Mesenchymal stem cell (in vitro differentiated cells and primary cell): ENCODE measurements around the gene C22orf42.

Source experiments
- DNase-seq: peaks from one replicate; pipeline ENCODE4 v3.0.0-alpha.2; 2013
- H2AFZ ChIP-seq: one replicate; pipeline ENCODE4 v1.6.1; 2013; ENCODE audit warnings: low read depth, mild to moderate bottlenecking, control low read depth, inconsistent platforms, low read length, moderate library complexity
- H2AK5ac ChIP-seq: 2 replicates; pipeline ENCODE4 v1.6.1; 2013; ENCODE audit warnings: low read length, moderate library complexity, mild to moderate bottlenecking, inconsistent platforms; ENCODE audit not compliant: severe bottlenecking
- H2BK120ac ChIP-seq: one replicate; pipeline ENCODE4 v1.6.1; 2013; ENCODE audit warnings: low read depth, mild to moderate bottlenecking, inconsistent platforms, low read length, moderate library complexity
- H2BK12ac ChIP-seq, 2 experiments: one replicate each; pipeline ENCODE4 v1.6.1; 2013; ENCODE audit warnings: inconsistent platforms in 2 of 2, low read length in 2 of 2, mild to moderate bottlenecking in 2 of 2, moderate library complexity in 2 of 2, control low read depth in 1 of 2
- H2BK15ac ChIP-seq: one replicate; pipeline ENCODE4 v1.6.1; 2013; ENCODE audit warnings: mild to moderate bottlenecking, low read depth, inconsistent platforms; ENCODE audit not compliant: poor library complexity, severe bottlenecking
- H2BK5ac ChIP-seq: 2 replicates; pipeline ENCODE4 v1.6.1; 2013; ENCODE audit warnings: low read depth, mild to moderate bottlenecking, low read length, control low read depth, inconsistent platforms; ENCODE audit not compliant: poor library complexity, severe bottlenecking
- H3K14ac ChIP-seq, 2 experiments: one replicate each; pipeline ENCODE4 v1.6.1; 2013; ENCODE audit warnings: inconsistent platforms in 2 of 2, low read length in 2 of 2, control low read depth in 1 of 2, mild to moderate bottlenecking in 1 of 2, moderate library complexity in 1 of 2
- H3K18ac ChIP-seq, 2 experiments: one replicate each; pipeline ENCODE4 v1.6.1; 2013; ENCODE audit warnings: inconsistent platforms in 2 of 2, low read length in 2 of 2, control low read depth in 1 of 2, low read depth in 1 of 2, mild to moderate bottlenecking in 1 of 2
- H3K23ac ChIP-seq, 2 experiments: one replicate each; pipeline ENCODE4 v1.6.1; 2013; ENCODE audit warnings: inconsistent platforms in 2 of 2, low read length in 2 of 2, mild to moderate bottlenecking in 2 of 2, moderate library complexity in 2 of 2, control low read depth in 1 of 2
- H3K27ac ChIP-seq: 2 replicates; pipeline ENCODE4 v1.5.1; 2013; ENCODE audit warnings: mild to moderate bottlenecking, moderate library complexity, low read length, control low read depth, inconsistent platforms; ENCODE audit not compliant: poor library complexity, severe bottlenecking
- H3K27me3 ChIP-seq, 2 experiments: 2 replicates each; pipeline versions ENCODE4 v1.6.1 to v1.7.0; 2013; ENCODE audit warnings: low read length in 2 of 2, mild to moderate bottlenecking in 2 of 2, moderate library complexity in 2 of 2, control low read depth in 1 of 2, inconsistent platforms in 1 of 2; ENCODE audit not compliant: control insufficient read depth in 1 of 2, insufficient read depth in 1 of 2
- H3K36me3 ChIP-seq, 2 experiments: 2 replicates each; pipeline versions ENCODE4 v1.6.1 to v1.7.0; 2013; ENCODE audit warnings: low read length in 2 of 2, control low read depth in 1 of 2, inconsistent platforms in 1 of 2, low read depth in 1 of 2, mild to moderate bottlenecking in 1 of 2; ENCODE audit not compliant: insufficient read depth in 2 of 2, control insufficient read depth in 1 of 2
- H3K4ac ChIP-seq, 2 experiments: one replicate each; pipeline ENCODE4 v1.6.1; 2013; ENCODE audit warnings: inconsistent platforms in 2 of 2, low read length in 2 of 2, mild to moderate bottlenecking in 2 of 2, moderate library complexity in 2 of 2, control low read depth in 1 of 2, low read depth in 1 of 2
- H3K4me1 ChIP-seq: 2 replicates; pipeline ENCODE4 v1.6.1; 2013; ENCODE audit warnings: low read depth, low read length, control low read depth; ENCODE audit not compliant: control insufficient read depth, insufficient read depth
- H3K4me2 ChIP-seq: 2 replicates; pipeline ENCODE4 v1.6.1; 2013; ENCODE audit warnings: low read length, mild to moderate bottlenecking, inconsistent platforms; ENCODE audit not compliant: poor library complexity, severe bottlenecking
- H3K4me3 ChIP-seq, 2 experiments: 2 replicates each; pipeline versions ENCODE4 v1.5.1 to v1.7.0; 2013; ENCODE audit warnings: low read length in 2 of 2, mild to moderate bottlenecking in 2 of 2, control low read depth in 1 of 2, low read depth in 1 of 2; ENCODE audit not compliant: insufficient read depth in 1 of 2
- H3K79me1 ChIP-seq: replicated peaks from 2 replicates; pipeline ENCODE4 v1.6.1; 2013; ENCODE audit warnings: mild to moderate bottlenecking, control low read depth, low read length, inconsistent platforms; ENCODE audit not compliant: poor library complexity, severe bottlenecking
- H3K9ac ChIP-seq: 2 replicates; pipeline ENCODE4 v1.7.0; 2013; ENCODE audit warnings: mild to moderate bottlenecking, low read length, moderate library complexity
- H3K9me3 ChIP-seq: 2 replicates; pipeline ENCODE4 v1.7.0; 2013; ENCODE audit warnings: mild to moderate bottlenecking, low read length; ENCODE audit not compliant: control insufficient read depth
- H4K8ac ChIP-seq: one replicate; pipeline ENCODE4 v1.6.1; 2013; ENCODE audit warnings: inconsistent platforms, mild to moderate bottlenecking, low read length, moderate library complexity
- H4K91ac ChIP-seq: one replicate; pipeline ENCODE4 v1.6.1; 2013; ENCODE audit warnings: mild to moderate bottlenecking, low read length, inconsistent platforms
- WGBS: methylation state at CpG from one replicate; pipeline ENCODE4 v1.1.7; 2013; ENCODE audit warnings: mixed read lengths; 5-methylcytosine and 5-hydroxymethylcytosine counted together

C22orf42 gene

DNA sequence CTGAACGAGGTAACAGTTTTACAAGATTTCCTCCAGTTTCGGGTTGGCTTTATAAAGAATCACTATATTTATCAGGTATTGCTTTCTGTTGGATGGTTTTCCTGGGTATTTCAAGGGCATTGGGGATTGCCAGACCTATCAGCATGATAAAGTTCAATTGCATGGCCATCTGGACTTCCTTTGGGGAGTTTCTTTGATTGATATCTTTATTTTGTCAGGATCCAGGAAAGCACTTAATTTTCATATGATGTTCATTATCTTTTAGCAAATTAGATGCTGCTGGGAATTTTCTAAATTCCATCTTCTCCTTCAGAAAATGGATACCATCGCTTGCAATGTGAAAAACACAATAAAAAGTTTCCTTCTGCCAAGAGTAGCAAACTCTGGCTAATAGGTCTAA lies 24.5 kb upstream of the C22orf42 start:
- Histone ChIP-seq H2AFZ (no peak overlapping the region), H3K4me1 (no peaks in the 10 kb centered on the region), H2AK5ac (no peak overlapping the region), H3K27ac (no peak overlapping the region), H3K18ac (no peak overlapping the region), H3K4me3 (no peak overlapping the region), H3K4me2 (no peak overlapping the region), H2BK12ac (no peak overlapping the region), H3K79me1 (no peaks in the 10 kb centered on the region), H3K9ac (no peak overlapping the region), H3K36me3 (no peaks in the 10 kb centered on the region), H3K14ac (no peak overlapping the region), H4K91ac (no peak overlapping the region), H2BK5ac (no peak overlapping the region), H2BK120ac (no peak overlapping the region), H4K8ac (no peak overlapping the region), H3K9me3 (no peaks in the 10 kb centered on the region), H2BK15ac (no peak overlapping the region), H3K23ac (no peak overlapping the region), H3K4ac (no peak overlapping the region), H3K27me3 (peaks cover 6 to 41% of the 10 kb centered on the region in 2 experiments)
- WGBS, result 73% methylated on average over 3 of the region's 3 CpGs
- DNase-seq, result no peak

DNA sequence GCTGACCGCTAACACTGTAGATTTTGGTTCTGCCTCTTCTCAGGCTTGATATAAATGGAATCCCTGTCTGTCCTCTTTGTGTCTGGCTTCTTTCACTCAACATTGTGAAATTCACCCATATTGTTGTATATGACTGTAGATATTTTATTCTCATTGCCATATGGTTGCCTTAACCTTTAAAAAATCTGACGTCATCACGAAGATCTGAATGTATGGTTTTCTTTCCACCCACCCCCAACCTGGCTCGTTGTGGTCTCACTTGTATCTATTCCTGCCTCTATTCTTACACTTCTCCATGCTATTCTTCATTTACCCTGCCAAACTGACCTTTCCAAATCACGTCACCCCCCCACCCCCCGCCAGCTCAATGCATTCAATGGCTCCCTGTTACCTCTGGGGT lies 21.9 kb upstream of the C22orf42 start:
- Histone ChIP-seq H3K14ac (no peak overlapping the region), H2BK12ac (no peak overlapping the region), H2BK5ac (no peak overlapping the region), H3K18ac (no peak overlapping the region), H3K9me3 (peaks cover 6% of the 10 kb centered on the region), H3K36me3 (no peaks in the 10 kb centered on the region), H2AFZ (no peak overlapping the region), H3K27me3 (peaks cover 18 to 53% of the 10 kb centered on the region in 2 experiments), H3K4me3 (no peak overlapping the region), H3K27ac (no peak overlapping the region), H3K4me1 (peaks cover under 1% of the 10 kb centered on the region), H3K23ac (no peak overlapping the region), H3K9ac (no peak overlapping the region), H2BK120ac (no peak overlapping the region), H4K8ac (no peak overlapping the region), H3K4me2 (no peak overlapping the region), H4K91ac (no peak overlapping the region), H2BK15ac (no peak overlapping the region), H3K4ac (no peak overlapping the region), H2AK5ac (no peak overlapping the region), H3K79me1 (no peaks in the 10 kb centered on the region)
- 64% methylated on average over 6 of the region's 6 CpGs for WGBS
- DNase-seq, result no peak

DNA sequence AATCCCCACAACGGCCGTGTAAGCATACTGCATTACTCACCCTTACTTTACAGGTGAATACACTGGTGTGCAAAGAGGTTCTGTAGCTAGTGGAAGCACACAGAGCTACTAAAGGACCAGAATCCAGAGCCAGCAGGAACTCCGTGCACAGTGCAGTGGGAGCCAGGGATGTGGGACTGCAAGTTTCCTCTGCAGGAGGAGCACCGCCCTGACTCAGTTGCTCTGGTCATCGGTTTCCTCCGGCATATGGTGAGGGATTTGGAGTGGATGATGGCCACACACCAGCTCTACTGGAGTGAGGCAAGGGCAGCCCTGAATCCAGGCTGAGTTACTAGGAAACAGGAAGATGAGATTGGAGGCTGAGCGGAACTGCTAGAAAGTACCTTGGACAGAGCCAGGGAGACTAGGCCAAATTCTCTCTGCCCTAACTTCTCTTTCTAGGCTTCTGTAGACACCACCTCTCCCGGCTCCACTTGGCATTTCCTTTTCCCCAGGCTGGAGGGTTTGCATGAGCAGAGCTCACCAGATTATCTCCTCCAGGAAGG lies 18.2 kb upstream of the C22orf42 start:
- no peak overlapping the region for H2BK15ac ChIP-seq
- no peak overlapping the region for H3K18ac ChIP-seq
- H3K4me2 ChIP-seq, result no peak overlapping the region
- H3K14ac ChIP-seq, result no peak overlapping the region
- H2BK5ac ChIP-seq, result no peak overlapping the region
- no peak overlapping the region for H2AFZ ChIP-seq
- DNase-seq, result no peak
- H3K27me3 ChIP-seq, result peaks cover 37 to 71% of the 10 kb centered on the region in 2 experiments
- no peak overlapping the region for H3K9ac ChIP-seq
- H2BK120ac ChIP-seq, result no peak overlapping the region
- H3K23ac ChIP-seq, result no peak overlapping the region
- H2BK12ac ChIP-seq, result no peak overlapping the region
- H3K4ac ChIP-seq, result no peak overlapping the region
- no peak overlapping the region for H4K8ac ChIP-seq
- peaks cover 5% of the 10 kb centered on the region for H3K4me1 ChIP-seq
- no peaks in the 10 kb centered on the region for H3K79me1 ChIP-seq
- no peak overlapping the region for H2AK5ac ChIP-seq
- no peak overlapping the region for H3K4me3 ChIP-seq
- no peak overlapping the region for H4K91ac ChIP-seq
- no peak overlapping the region for H3K27ac ChIP-seq
- H3K36me3 ChIP-seq, result no peaks in the 10 kb centered on the region
- peaks cover 6% of the 10 kb centered on the region for H3K9me3 ChIP-seq
- 98% methylated on average over 7 of the region's 8 CpGs for WGBS

DNA sequence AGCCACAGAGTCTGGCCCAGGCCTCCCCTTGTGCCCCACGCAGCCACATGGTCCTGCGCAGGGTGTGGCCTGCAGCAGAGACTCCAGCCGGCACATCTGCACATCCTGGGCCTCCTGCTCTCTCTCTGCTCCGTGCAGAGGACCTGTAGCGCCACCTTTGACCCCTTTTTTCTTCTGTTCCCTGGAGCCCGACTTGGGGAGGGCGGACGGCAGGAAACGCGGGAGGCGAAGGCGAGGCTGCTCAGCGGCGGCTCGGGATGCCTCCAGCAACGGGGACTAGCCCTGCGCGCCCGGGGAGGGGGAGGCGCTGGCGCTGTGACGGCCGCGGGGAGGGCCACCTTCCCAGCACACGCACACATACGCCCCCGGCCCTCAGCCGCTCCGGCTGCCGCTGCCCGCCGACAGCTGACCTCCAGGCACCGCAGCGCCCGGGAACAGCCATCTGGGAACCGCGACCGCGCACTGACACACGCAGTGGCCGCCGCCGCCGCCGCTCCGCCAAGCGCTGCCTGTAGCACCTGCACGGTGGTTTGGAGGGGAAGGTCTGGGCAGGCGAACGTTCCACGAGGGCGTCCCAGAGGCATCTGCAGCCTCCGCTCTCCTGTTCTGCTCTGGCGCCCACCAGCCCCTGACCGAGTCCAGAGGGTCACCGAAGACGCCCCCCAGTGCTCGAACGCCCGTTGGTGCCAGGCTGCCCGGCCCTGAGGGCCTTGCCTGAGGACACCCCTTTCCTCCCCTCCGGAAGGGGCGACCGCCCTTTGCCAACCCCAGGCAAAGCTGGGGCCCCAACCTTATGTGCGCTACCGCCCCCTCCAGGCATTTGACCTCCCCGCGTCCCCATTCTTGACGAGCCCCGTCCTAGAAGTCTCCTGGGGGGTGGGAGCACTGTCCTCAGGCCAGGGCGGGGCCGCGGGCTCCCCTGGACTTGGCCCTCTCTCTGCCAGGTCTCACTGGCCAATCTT lies 16.9 kb upstream of the C22orf42 start:
- H3K79me1 ChIP-seq, result no peaks in the 10 kb centered on the region
- no peak overlapping the region for H3K14ac ChIP-seq
- no peak overlapping the region for H2AK5ac ChIP-seq
- H4K91ac ChIP-seq, result no peak overlapping the region
- no peak overlapping the region for H3K27ac ChIP-seq
- no peak overlapping the region for H2BK5ac ChIP-seq
- no peak for DNase-seq
- no peak overlapping the region for H3K4ac ChIP-seq
- H3K9ac ChIP-seq, result no peak overlapping the region
- peaks cover 6% of the 10 kb centered on the region for H3K9me3 ChIP-seq
- no peak overlapping the region for H3K18ac ChIP-seq
- no peak overlapping the region for H3K4me3 ChIP-seq
- H3K27me3 ChIP-seq, result peaks cover 37 to 62% of the 10 kb centered on the region in 2 experiments
- no peak overlapping the region for H2BK12ac ChIP-seq
- H2BK15ac ChIP-seq, result no peak overlapping the region
- no peak overlapping the region for H3K23ac ChIP-seq
- peaks cover 5% of the 10 kb centered on the region for H3K4me1 ChIP-seq
- H2BK120ac ChIP-seq, result no peak overlapping the region
- H4K8ac ChIP-seq, result no peak overlapping the region
- H3K36me3 ChIP-seq, result no peaks in the 10 kb centered on the region
- no peak overlapping the region for H3K4me2 ChIP-seq
- 18% methylated on average over 36 of the region's 73 CpGs for WGBS
- H2AFZ ChIP-seq, result no peak overlapping the region
